Liver (tissue), 3 donors: ENCODE data around the gene TUBGCP6.

Experiments
- GABPA ChIP-seq, 2 donors: IDR thresholded peaks in 1 of 2; conservative IDR thresholded peaks in 1 of 2; 2 replicates each; pipeline ENCODE4 v1.6.1; 2016; ENCODE audit warnings: antibody characterized with exemption in 2 of 2, mild to moderate bottlenecking in 1 of 2, moderate library complexity in 1 of 2
- RAD21 ChIP-seq, 2 donors: IDR thresholded peaks; 2 replicates each; pipeline ENCODE4 v1.6.1; 2016; ENCODE audit warnings: antibody characterized with exemption in 2 of 2, mild to moderate bottlenecking in 2 of 2
- SP1 ChIP-seq: IDR thresholded peaks from 2 replicates; pipeline ENCODE4 v1.6.1; 2018; ENCODE audit warnings: antibody characterized with exemption, mild to moderate bottlenecking
- TF ChIP-seq, protein P1 (sequence below): IDR thresholded peaks from 2 replicates; pipeline ENCODE4 v1.6.1; 2016; ENCODE audit warnings: antibody characterized with exemption
- TF ChIP-seq, protein P2 (sequence below): fragments of 150-350 bp; IDR thresholded peaks from 2 replicates; pipeline ENCODE4 v1.5.1; 2017; ENCODE audit warnings: improper control_type of control experiment, low read depth, low read length; ENCODE audit not compliant: missing input control
- TF ChIP-seq, protein P3 (sequence below): IDR thresholded peaks from 2 replicates; pipeline ENCODE4 v1.6.1; 2016; ENCODE audit warnings: antibody characterized with exemption
- TF ChIP-seq, protein P4 (sequence below): IDR thresholded peaks from 2 replicates; pipeline ENCODE4 v1.6.1; 2016; ENCODE audit warnings: antibody characterized with exemption, mild to moderate bottlenecking
- donor health status: healthy.
- donor health status: healthy.

DNA sequence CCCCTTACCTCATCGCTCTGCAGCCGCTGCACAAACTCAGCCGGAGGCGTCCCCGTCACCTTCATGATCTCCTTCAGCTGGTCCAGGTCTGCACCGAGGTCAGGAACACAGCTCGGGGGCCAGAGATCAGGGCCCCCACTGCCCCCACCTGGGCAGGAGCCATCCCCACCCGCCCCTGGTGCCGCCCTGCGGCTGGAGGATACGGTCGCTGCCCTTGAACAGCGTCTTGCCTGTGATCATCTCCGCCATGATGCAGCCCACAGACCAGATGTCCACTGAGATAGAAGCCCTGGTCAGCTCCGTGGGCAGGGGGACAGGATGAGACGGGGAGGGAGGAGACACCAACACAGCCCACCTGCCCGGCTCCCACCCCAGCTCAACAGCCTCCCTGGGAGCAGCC lies 10.8 kb upstream of the TUBGCP6 start:
- TF ChIP-seq, protein P1, sequence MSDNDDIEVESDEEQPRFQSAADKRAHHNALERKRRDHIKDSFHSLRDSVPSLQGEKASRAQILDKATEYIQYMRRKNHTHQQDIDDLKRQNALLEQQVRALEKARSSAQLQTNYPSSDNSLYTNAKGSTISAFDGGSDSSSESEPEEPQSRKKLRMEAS, result no peak
- TF ChIP-seq, protein P2, sequence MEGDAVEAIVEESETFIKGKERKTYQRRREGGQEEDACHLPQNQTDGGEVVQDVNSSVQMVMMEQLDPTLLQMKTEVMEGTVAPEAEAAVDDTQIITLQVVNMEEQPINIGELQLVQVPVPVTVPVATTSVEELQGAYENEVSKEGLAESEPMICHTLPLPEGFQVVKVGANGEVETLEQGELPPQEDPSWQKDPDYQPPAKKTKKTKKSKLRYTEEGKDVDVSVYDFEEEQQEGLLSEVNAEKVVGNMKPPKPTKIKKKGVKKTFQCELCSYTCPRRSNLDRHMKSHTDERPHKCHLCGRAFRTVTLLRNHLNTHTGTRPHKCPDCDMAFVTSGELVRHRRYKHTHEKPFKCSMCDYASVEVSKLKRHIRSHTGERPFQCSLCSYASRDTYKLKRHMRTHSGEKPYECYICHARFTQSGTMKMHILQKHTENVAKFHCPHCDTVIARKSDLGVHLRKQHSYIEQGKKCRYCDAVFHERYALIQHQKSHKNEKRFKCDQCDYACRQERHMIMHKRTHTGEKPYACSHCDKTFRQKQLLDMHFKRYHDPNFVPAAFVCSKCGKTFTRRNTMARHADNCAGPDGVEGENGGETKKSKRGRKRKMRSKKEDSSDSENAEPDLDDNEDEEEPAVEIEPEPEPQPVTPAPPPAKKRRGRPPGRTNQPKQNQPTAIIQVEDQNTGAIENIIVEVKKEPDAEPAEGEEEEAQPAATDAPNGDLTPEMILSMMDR, result no peak
- TF ChIP-seq GABPA (IDR thresholded peaks at IDR 0.05 in 1 of 2, conservative IDR thresholded peaks at IDR 0.05 in 1 of 2), result no peak
- no peak for TF ChIP-seq RAD21 (IDR thresholded peaks at IDR 0.05)
- TF ChIP-seq, protein P3, sequence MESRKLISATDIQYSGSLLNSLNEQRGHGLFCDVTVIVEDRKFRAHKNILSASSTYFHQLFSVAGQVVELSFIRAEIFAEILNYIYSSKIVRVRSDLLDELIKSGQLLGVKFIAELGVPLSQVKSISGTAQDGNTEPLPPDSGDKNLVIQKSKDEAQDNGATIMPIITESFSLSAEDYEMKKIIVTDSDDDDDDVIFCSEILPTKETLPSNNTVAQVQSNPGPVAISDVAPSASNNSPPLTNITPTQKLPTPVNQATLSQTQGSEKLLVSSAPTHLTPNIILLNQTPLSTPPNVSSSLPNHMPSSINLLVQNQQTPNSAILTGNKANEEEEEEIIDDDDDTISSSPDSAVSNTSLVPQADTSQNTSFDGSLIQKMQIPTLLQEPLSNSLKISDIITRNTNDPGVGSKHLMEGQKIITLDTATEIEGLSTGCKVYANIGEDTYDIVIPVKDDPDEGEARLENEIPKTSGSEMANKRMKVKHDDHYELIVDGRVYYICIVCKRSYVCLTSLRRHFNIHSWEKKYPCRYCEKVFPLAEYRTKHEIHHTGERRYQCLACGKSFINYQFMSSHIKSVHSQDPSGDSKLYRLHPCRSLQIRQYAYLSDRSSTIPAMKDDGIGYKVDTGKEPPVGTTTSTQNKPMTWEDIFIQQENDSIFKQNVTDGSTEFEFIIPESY, result no peak
- no peak for TF ChIP-seq SP1
- TF ChIP-seq, protein P4, sequence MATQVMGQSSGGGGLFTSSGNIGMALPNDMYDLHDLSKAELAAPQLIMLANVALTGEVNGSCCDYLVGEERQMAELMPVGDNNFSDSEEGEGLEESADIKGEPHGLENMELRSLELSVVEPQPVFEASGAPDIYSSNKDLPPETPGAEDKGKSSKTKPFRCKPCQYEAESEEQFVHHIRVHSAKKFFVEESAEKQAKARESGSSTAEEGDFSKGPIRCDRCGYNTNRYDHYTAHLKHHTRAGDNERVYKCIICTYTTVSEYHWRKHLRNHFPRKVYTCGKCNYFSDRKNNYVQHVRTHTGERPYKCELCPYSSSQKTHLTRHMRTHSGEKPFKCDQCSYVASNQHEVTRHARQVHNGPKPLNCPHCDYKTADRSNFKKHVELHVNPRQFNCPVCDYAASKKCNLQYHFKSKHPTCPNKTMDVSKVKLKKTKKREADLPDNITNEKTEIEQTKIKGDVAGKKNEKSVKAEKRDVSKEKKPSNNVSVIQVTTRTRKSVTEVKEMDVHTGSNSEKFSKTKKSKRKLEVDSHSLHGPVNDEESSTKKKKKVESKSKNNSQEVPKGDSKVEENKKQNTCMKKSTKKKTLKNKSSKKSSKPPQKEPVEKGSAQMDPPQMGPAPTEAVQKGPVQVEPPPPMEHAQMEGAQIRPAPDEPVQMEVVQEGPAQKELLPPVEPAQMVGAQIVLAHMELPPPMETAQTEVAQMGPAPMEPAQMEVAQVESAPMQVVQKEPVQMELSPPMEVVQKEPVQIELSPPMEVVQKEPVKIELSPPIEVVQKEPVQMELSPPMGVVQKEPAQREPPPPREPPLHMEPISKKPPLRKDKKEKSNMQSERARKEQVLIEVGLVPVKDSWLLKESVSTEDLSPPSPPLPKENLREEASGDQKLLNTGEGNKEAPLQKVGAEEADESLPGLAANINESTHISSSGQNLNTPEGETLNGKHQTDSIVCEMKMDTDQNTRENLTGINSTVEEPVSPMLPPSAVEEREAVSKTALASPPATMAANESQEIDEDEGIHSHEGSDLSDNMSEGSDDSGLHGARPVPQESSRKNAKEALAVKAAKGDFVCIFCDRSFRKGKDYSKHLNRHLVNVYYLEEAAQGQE, result no peak
